Lower lobe of right lung (tissue), 2 donors: ENCODE measurements around the gene KCNJ4. TPM values are rescaled to one million over a fixed set of nuclear protein-coding genes. Genes with fewer than 3 reads are reported as not detected.

Experiments
- ATAC-seq, 2 donors: fragments of 200-7000 bp; cut with Tn5 transposase; one replicate each; pipeline ENCODE4 v1.9.1; 2020 to 2022; ENCODE audit warnings: mild to moderate bottlenecking in 2 of 2, moderate library complexity in 2 of 2
- DNase-seq: peaks from one replicate; pipeline ENCODE4 v3.0.0-alpha.2; 2020
- H3K27ac ChIP-seq: fragments of 200-600 bp; one replicate; pipeline ENCODE4 v1.8.0; 2022
- H3K27me3 ChIP-seq: fragments of 200-600 bp; one replicate; pipeline ENCODE4 v1.8.0; 2022; ENCODE audit warnings: low read depth
- H3K36me3 ChIP-seq: fragments of 200-600 bp; one replicate; pipeline ENCODE4 v1.8.0; 2022; ENCODE audit warnings: mild to moderate bottlenecking
- H3K4me1 ChIP-seq: fragments of 200-600 bp; one replicate; pipeline ENCODE4 v1.8.0; 2022
- H3K4me3 ChIP-seq: fragments of 200-600 bp; one replicate; pipeline ENCODE4 v1.8.0; 2022; ENCODE audit warnings: mild to moderate bottlenecking
- H3K9me3 ChIP-seq: fragments of 200-600 bp; one replicate; pipeline ENCODE4 v1.8.0; 2022
- intact Hi-C: fragments of 100-400 bp; cut with DNase I; formaldehyde crosslinking; loops from one replicate; pipeline ENCODE4 v1.11.0; 2022
- total RNA-seq: library from RNA; stranded (reverse); fragmentation: NEBNext Ultra II Directional; extraction: Animal tissue kit (Norgen Biotek cat#: 25700); gene quantifications from one replicate; pipeline ENCODE4 v1.2.1, GENCODE V29; 2021
- TF ChIP-seq, protein P1 (sequence below): fragments of 200-600 bp; IDR thresholded peaks from one replicate; pipeline ENCODE4 v1.8.0; 2022; ENCODE audit warnings: antibody characterized with exemption, mild to moderate bottlenecking
- donor health status: DM: no; HTN: yes; CAD: no; lungs with severe emphysema.

The KCNJ4 gene
- total RNA-seq, 1 donor from 2014 or later, result not detected

DNA sequence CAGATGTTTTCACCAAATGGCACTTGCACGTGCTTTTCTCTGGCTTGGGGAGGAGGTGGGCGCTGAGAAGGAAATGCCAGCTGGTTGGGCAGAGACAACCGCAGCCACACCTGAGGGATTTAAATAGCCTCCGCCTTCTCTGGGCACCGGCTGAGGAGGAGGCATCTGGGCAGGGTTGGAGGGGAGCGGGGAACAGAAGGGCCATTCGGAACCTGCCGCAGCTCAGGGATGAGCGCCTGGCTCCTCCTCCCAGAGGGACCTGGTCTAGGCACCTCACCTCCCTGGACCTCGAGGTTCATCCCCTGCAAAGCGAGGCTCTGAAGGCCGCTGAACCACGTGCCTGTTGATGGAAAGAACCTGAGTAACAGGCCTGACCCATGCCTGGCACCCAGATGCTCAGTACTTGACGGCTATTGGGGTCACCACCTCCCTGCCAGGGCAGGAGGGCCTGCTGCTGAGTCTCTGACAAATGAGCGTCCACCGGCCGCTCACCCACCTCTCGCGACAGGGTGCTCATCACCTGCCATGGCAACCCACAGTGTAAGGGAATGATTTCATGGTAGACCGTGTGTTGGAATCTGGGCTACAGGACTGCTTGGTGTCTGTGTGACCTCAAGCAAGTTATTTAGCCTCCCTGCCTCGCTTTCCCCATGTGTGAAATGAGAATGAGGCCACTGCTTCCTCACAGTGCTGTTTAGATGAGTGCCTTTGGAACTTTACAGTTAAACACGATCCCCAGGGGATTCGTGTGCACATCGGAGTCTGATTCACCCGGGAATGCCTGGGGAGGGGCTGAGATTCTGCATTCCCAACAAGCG, 10.9 kb upstream of the KCNJ4 start:
- TF ChIP-seq, protein P1, sequence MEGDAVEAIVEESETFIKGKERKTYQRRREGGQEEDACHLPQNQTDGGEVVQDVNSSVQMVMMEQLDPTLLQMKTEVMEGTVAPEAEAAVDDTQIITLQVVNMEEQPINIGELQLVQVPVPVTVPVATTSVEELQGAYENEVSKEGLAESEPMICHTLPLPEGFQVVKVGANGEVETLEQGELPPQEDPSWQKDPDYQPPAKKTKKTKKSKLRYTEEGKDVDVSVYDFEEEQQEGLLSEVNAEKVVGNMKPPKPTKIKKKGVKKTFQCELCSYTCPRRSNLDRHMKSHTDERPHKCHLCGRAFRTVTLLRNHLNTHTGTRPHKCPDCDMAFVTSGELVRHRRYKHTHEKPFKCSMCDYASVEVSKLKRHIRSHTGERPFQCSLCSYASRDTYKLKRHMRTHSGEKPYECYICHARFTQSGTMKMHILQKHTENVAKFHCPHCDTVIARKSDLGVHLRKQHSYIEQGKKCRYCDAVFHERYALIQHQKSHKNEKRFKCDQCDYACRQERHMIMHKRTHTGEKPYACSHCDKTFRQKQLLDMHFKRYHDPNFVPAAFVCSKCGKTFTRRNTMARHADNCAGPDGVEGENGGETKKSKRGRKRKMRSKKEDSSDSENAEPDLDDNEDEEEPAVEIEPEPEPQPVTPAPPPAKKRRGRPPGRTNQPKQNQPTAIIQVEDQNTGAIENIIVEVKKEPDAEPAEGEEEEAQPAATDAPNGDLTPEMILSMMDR, result no peak
- peaks cover 23% of the 10 kb centered on the region for H3K4me1 ChIP-seq
- ATAC-seq, result no peak
- peaks cover 33% of the 10 kb centered on the region for H3K27me3 ChIP-seq
- DNase-seq, result peak; percentile 37
- intact Hi-C loops, result no loop called here
- H3K36me3 ChIP-seq, result no peaks in the 10 kb centered on the region
- H3K27ac ChIP-seq, result no peak overlapping the region
- no peak overlapping the region for H3K4me3 ChIP-seq
- H3K9me3 ChIP-seq, result no peaks in the 10 kb centered on the region

DNA sequence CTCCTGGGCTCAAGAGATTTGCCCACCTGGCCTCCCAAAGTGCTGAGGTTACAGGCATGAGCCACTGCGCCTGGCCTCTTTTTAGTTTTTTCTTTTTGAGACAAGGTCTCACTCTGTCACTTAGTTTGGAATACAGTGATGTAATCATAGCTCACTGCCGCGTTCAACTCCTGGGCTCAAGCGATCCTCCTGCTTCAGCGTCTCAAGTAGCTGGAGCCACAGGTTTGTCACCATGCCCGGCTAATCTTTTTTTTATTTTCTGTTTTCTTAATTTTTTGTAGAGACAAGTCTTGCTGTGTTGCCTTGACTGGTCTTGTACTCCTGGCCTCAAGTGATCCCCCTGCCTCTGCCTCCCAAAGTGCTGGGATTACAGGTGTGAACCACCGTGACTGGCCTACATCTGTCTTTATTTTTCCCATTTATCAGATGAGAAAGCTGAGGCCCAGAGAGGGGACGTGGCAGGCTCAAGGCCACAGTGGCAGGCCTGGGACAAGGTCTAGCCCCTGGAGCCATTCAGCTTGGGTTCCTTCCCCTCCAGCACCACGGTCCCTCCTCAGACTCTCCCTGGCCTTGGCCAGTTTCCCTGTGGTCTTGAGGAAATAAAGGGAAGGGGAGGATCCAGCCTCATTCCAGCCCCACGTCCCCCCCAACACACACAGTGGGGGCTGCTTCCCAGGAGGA, 10.1 kb upstream of the KCNJ4 start:
- H3K36me3 ChIP-seq, result no peaks in the 10 kb centered on the region
- TF ChIP-seq, protein P1, result no peak
- peaks cover 33% of the 10 kb centered on the region for H3K27me3 ChIP-seq
- intact Hi-C loops, result no loop called here
- no peaks in the 10 kb centered on the region for H3K9me3 ChIP-seq
- H3K4me3 ChIP-seq, result no peak overlapping the region
- DNase-seq, result peak; percentile 8
- peaks cover 23% of the 10 kb centered on the region for H3K4me1 ChIP-seq
- no peak for ATAC-seq
- H3K27ac ChIP-seq, result no peak overlapping the region

DNA sequence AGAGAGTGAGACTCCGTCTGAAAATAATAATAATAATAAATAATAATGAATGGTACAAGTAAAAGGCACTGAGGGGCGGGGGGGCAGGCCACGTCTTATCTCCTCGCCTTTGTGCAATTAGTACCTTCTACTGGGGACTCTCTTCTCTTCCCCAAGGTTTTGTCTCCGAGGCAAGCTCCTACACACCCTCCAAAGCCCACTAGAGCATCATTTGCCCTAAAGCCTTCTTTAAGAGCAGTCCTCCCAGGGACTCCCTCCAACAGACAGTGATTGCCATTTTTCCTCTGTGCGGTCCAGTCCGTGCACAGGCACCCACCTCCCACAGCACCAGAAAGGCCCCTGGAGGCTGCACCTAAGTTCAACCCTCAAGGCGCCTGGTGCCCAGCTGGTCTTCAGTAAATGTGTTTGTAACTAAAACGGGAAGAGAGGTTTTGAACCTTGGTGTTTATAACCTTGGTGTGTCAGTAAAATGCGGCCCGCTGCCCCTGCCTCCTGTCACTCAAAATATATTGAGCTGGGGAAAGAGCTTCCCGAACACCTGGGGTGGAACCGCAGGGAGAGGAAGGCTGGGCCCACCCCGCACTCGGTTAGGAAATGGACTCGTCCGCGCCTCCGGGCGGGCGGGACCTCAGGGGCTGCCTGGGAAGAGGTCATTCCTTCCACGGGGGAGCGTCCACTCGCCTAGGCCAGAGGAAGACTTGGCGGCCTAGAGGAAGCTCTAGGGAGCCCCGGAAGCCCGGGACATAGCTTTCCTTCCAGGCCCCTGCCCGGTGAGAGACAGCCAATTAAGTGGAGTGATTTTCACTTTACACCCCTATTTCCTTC, 8.2 kb upstream of the KCNJ4 start:
- H3K9me3 ChIP-seq, result no peaks in the 10 kb centered on the region
- DNase-seq, result no peak
- TF ChIP-seq, protein P1, result no peak
- no peak for ATAC-seq
- intact Hi-C loops, result no loop called here
- peaks cover 14% of the 10 kb centered on the region for H3K4me1 ChIP-seq
- H3K27me3 ChIP-seq, result peaks cover 43% of the 10 kb centered on the region
- no peak overlapping the region for H3K27ac ChIP-seq
- H3K4me3 ChIP-seq, result no peak overlapping the region
- H3K36me3 ChIP-seq, result no peaks in the 10 kb centered on the region

DNA sequence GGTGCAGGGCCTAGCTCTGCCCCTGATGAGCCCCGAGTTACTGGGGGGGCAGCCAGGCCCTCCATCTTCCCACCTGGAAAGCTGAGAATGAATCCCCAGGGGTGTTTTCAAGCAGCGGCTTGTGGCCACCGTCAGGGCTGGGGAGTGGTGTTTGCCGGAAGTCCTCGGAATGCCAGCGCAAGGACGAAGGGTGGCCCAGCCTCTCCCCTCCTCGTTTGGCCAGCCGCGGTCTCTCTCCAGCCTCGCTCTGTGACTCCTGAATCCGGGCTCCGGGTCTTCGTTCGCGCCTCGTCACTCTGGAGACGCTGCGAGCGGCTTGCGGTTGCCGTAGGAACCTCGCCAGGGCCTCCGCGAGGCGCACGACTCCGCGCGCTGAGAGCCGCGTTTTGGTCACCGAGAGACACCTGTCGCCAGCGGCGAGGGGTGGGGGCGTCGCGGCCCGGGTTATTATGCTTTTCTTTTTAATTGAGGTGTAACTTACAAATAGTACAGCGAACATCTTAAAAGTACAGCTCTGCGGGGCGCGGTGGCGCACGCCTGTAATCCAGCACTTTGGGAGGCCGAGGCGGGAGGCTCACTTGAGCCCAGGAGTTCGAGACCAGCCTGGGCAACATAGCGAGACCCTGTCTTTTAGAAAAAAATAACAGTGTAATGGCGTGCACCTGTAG, 6.5 kb upstream of the KCNJ4 start:
- H3K4me1 ChIP-seq, result peaks cover 6% of the 10 kb centered on the region
- H3K27ac ChIP-seq, result no peak overlapping the region
- peak; percentile 90 to 91 for ATAC-seq
- peak overlapping the region; percentile 28 for H3K4me3 ChIP-seq
- TF ChIP-seq, protein P1, result no peak
- intact Hi-C loops, result no loop called here
- H3K27me3 ChIP-seq, result peaks cover 45% of the 10 kb centered on the region
- no peaks in the 10 kb centered on the region for H3K9me3 ChIP-seq
- no peaks in the 10 kb centered on the region for H3K36me3 ChIP-seq
- DNase-seq, result peak; percentile 87

DNA sequence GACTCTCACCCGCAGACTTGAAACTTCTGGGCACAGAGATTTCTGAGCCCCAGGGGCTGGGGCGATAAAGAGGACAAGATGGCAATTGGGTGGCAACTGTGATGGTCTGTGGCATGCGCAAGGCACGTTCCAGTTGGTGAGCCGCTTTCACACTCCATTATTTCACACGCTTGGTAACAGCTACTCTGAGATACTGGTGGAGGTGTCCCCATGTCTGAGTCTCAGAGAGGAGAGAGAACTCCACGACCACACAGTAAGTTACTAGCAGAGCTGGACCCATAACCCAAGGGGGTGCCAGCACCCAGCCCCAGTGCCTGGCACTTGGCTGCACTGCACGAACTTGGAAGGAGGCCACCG, 6.0 kb upstream of the KCNJ4 start:
- Histone ChIP-seq H3K4me1 (peaks cover 8% of the 10 kb centered on the region), H3K36me3 (no peaks in the 10 kb centered on the region), H3K9me3 (no peaks in the 10 kb centered on the region), H3K4me3 (no peak overlapping the region), H3K27me3 (peaks cover 45% of the 10 kb centered on the region), H3K27ac (no peak overlapping the region)
- DNase-seq (no peak), ATAC-seq (peak; percentile 3 to 25)
- intact Hi-C loops, result no loop called here
- TF ChIP-seq, protein P1, result no peak
